ENCODE results near the gene LRRC14B.

LRRC14B gene

GRCh38 chr5:204001-204400 lies 12.7 kb downstream of the LRRC14B start:
- TF ChIP-seq CTCF (conservative IDR thresholded peaks at IDR 0.05) (no peak), ZFX (IDR thresholded peaks at IDR 0.05) (no peak)
- H3K27ac ChIP-seq, result no peak overlapping the region

- TF ChIP-seq CTCF (conservative IDR thresholded peaks at IDR 0.05) (no peak), ZFX (IDR thresholded peaks at IDR 0.05) (no peak)
Observed at GRCh38 chr5:204462-204861, 13.2 kb downstream of the LRRC14B start.

GRCh38 chr5:204966-205670 lies 13.8 kb downstream of the LRRC14B start:
- TF ChIP-seq CTCF (conservative IDR thresholded peaks at IDR 0.05) (no peak), ZFX (IDR thresholded peaks at IDR 0.05) (no peak)
- no peak overlapping the region for H3K27ac ChIP-seq

More at GRCh38 chr5:204462-204861, 13.2 kb downstream of the LRRC14B start:
- H3K27ac ChIP-seq, result no peak overlapping the region

- TF ChIP-seq CTCF (conservative IDR thresholded peaks at IDR 0.05), result no peak
- no peak for TF ChIP-seq ZFX (IDR thresholded peaks at IDR 0.05)
- H3K27ac ChIP-seq, result no peak overlapping the region
Observed at GRCh38 chr5:206406-206805, 15.1 kb downstream of the LRRC14B start.

- no peak for TF ChIP-seq CTCF (conservative IDR thresholded peaks at IDR 0.05)
- TF ChIP-seq ZFX (IDR thresholded peaks at IDR 0.05), result no peak
- no peak overlapping the region for H3K27ac ChIP-seq
Observed at GRCh38 chr5:206927-207536, 15.7 kb downstream of the LRRC14B start.

GRCh38 chr5:207599-207998 lies 16.3 kb downstream of the LRRC14B start:
- TF ChIP-seq CTCF (conservative IDR thresholded peaks at IDR 0.05) (no peak), ZFX (IDR thresholded peaks at IDR 0.05) (no peak)
- H3K27ac ChIP-seq, result no peak overlapping the region

GRCh38 chr5:208449-209114 lies 17.3 kb downstream of the LRRC14B start:
- no peak overlapping the region for H3K27ac ChIP-seq
- TF ChIP-seq CTCF (conservative IDR thresholded peaks at IDR 0.05) (no peak), ZFX (IDR thresholded peaks at IDR 0.05) (no peak)

All from C4-2B (cell line).